Spinal cord (tissue), 10 donors: Measurements from ENCODE around the gene NXPE3. TPM values are rescaled to one million over a fixed set of nuclear protein-coding genes. Genes with fewer than 3 reads are reported as not detected.

ENCODE experiments used
- DNase-seq, 6 donors: peaks; one replicate each; pipeline versions ENCODE4 v3.0.0 to v3.0.0-alpha.2; 2013 to 2015; ENCODE audit warnings: low spot score in 6 of 6, low read depth in 4 of 6
- H3K27ac ChIP-seq: one replicate; pipeline ENCODE4 v1.5.1; 2013; ENCODE audit warnings: low read depth, low read length, control low read depth
- H3K27me3 ChIP-seq: one replicate; pipeline ENCODE4 v1.6.1; 2013; ENCODE audit warnings: low read length; ENCODE audit not compliant: control insufficient read depth, insufficient read depth
- H3K36me3 ChIP-seq: one replicate; pipeline ENCODE4 v1.6.1; 2013; ENCODE audit warnings: low read length; ENCODE audit not compliant: control insufficient read depth, insufficient read depth
- H3K4me1 ChIP-seq: one replicate; pipeline ENCODE4 v1.6.1; 2013; ENCODE audit warnings: low read length; ENCODE audit not compliant: control insufficient read depth, insufficient read depth
- H3K4me3 ChIP-seq: one replicate; pipeline ENCODE4 v1.5.1; 2013; ENCODE audit warnings: low read depth, low read length, control low read depth
- H3K9me3 ChIP-seq: one replicate; pipeline ENCODE4 v1.6.1; 2013; ENCODE audit warnings: low read length; ENCODE audit not compliant: control insufficient read depth, insufficient read depth
- WGBS: methylation state at CpG from one replicate; pipeline ENCODE4 v1.1.5; 2013; ENCODE audit warnings: missing lambda C conversion rate; ENCODE audit not compliant: insufficient coverage; 5-methylcytosine and 5-hydroxymethylcytosine counted together
- polyA plus RNA-seq, 2 donors: library from polyadenylated mRNA; unstranded; fragments of 120-200 nt; gene quantifications; one replicate each; pipeline ENCODE4 v1.2.1, GENCODE V29; 2013; ENCODE audit not compliant: insufficient read length in 2 of 2
- total RNA-seq, 2 donors: library from RNA; depleted of rRNA in 1 of 2; stranded (reverse); fragments of 120-200 nt in 1 of 2; fragments of >200 nt in 1 of 2; gene quantifications; one replicate each; pipeline versions ENCODE4 v1.2.3 to v1.2.4, GENCODE V29; 2013 to 2014
- donor health status: healthy.

NXPE3 gene
- total and polyA plus RNA-seq, 4 donors: 8.9 to 23.0 (median 20.3) TPM

GRCh38 chr3:101825904-101826445, 47.0 kb downstream of the NXPE3 start:
- WGBS: no CpG with 5 or more reads among the region's 2 CpGs
- DNase-seq: no peak
- H3K36me3 ChIP-seq: peaks cover 11% of the 10 kb centered on the region
- H3K27ac ChIP-seq: no peak overlapping the region
- H3K4me3 ChIP-seq: no peak overlapping the region
- no peaks in the 10 kb centered on the region for H3K9me3 ChIP-seq
- no peaks in the 10 kb centered on the region for H3K27me3 ChIP-seq
- peaks cover 4% of the 10 kb centered on the region for H3K4me1 ChIP-seq

- H3K27ac ChIP-seq: peak overlapping the region; percentile 89
- WGBS: 6% methylated on average over 21 of the region's 30 CpGs
- DNase-seq: peak in 4 of 6 donors; percentile 50 to 83 (median 74)
Observed at GRCh38 chr3:101827211-101828174, 48.5 kb downstream of the NXPE3 start.

GRCh38 chr3:101828276-101828675, 49.3 kb downstream of the NXPE3 start:
- Histone ChIP-seq H3K4me3 (peak overlapping the region; percentile 59), H3K36me3 (peaks cover 6% of the 10 kb centered on the region), H3K27me3 (no peaks in the 10 kb centered on the region), H3K27ac (peak overlapping the region; percentile 89), H3K9me3 (no peaks in the 10 kb centered on the region), H3K4me1 (peaks cover 4% of the 10 kb centered on the region)
- DNase-seq: peak in 1 of 6 donors; percentile 9
- no CpG with 5 or more reads among the region's 3 CpGs for WGBS

More at GRCh38 chr3:101827211-101828174, 48.5 kb downstream of the NXPE3 start:
- peaks cover 4% of the 10 kb centered on the region for H3K4me1 ChIP-seq
- no peaks in the 10 kb centered on the region for H3K27me3 ChIP-seq
- H3K4me3 ChIP-seq: peak overlapping the region; percentile 59
- H3K36me3 ChIP-seq: peaks cover 6% of the 10 kb centered on the region
- H3K9me3 ChIP-seq: no peaks in the 10 kb centered on the region

- H3K36me3 ChIP-seq: peaks cover 3% of the 10 kb centered on the region
- peaks cover 4% of the 10 kb centered on the region for H3K4me1 ChIP-seq
- peak overlapping the region; percentile 59 for H3K4me3 ChIP-seq
- H3K27ac ChIP-seq: peak overlapping the region; percentile 89
- 50% methylated on average over 4 of the region's 9 CpGs for WGBS
- DNase-seq: peak in 2 of 6 donors; percentile 27 to 47
- no peaks in the 10 kb centered on the region for H3K9me3 ChIP-seq
- H3K27me3 ChIP-seq: no peaks in the 10 kb centered on the region
Observed at GRCh38 chr3:101828691-101829436, 49.9 kb downstream of the NXPE3 start.

GRCh38 chr3:101829437-101829830, 50.4 kb downstream of the NXPE3 start:
- no peaks in the 10 kb centered on the region for H3K27me3 ChIP-seq
- peaks cover 1% of the 10 kb centered on the region for H3K36me3 ChIP-seq
- no peak for DNase-seq
- 50% methylated on average over 1 of the region's 2 CpGs for WGBS
- H3K4me1 ChIP-seq: peaks cover 4% of the 10 kb centered on the region
- H3K9me3 ChIP-seq: no peaks in the 10 kb centered on the region
- no peak overlapping the region for H3K4me3 ChIP-seq
- peak overlapping the region; percentile 89 for H3K27ac ChIP-seq

GRCh38 chr3:101829874-101830273, 50.9 kb downstream of the NXPE3 start:
- Histone ChIP-seq H3K9me3 (no peaks in the 10 kb centered on the region), H3K4me1 (peaks cover 4% of the 10 kb centered on the region), H3K27ac (no peak overlapping the region), H3K36me3 (no peaks in the 10 kb centered on the region), H3K27me3 (no peaks in the 10 kb centered on the region), H3K4me3 (no peak overlapping the region)
- WGBS: no CpG with 5 or more reads among the region's 2 CpGs
- no peak for DNase-seq

- WGBS: 100% methylated on average over 1 of the region's 2 CpGs
- Histone ChIP-seq H3K9me3 (no peaks in the 10 kb centered on the region), H3K27me3 (no peaks in the 10 kb centered on the region), H3K36me3 (no peaks in the 10 kb centered on the region), H3K27ac (no peak overlapping the region), H3K4me3 (no peak overlapping the region), H3K4me1 (peaks cover 4% of the 10 kb centered on the region)
- no peak for DNase-seq
Observed at GRCh38 chr3:101833446-101833974, 54.5 kb downstream of the NXPE3 start.

- Histone ChIP-seq H3K27me3 (no peaks in the 10 kb centered on the region), H3K4me1 (no peaks in the 10 kb centered on the region), H3K36me3 (no peaks in the 10 kb centered on the region), H3K27ac (no peak overlapping the region), H3K9me3 (no peaks in the 10 kb centered on the region), H3K4me3 (no peak overlapping the region)
- WGBS: no CpG with 5 or more reads among the region's 2 CpGs
- DNase-seq: no peak
Observed at GRCh38 chr3:101835676-101836075, 56.7 kb downstream of the NXPE3 start.

- Histone ChIP-seq H3K4me1 (no peaks in the 10 kb centered on the region), H3K36me3 (no peaks in the 10 kb centered on the region), H3K9me3 (no peaks in the 10 kb centered on the region), H3K4me3 (no peak overlapping the region), H3K27me3 (no peaks in the 10 kb centered on the region), H3K27ac (no peak overlapping the region)
- WGBS: no CpG with 5 or more reads among the region's 6 CpGs
- DNase-seq: no peak
Observed at GRCh38 chr3:101836160-101836559, 57.1 kb downstream of the NXPE3 start.
